Measurements from ENCODE around the gene IL15RA. TPM values are rescaled to one million over a fixed set of nuclear protein-coding genes. Genes with fewer than 3 reads are reported as not detected.

Gene IL15RA
- total and polyA plus RNA-seq, 2 donors from 2014 or later, result 6.8 to 13.9 TPM

DNA sequence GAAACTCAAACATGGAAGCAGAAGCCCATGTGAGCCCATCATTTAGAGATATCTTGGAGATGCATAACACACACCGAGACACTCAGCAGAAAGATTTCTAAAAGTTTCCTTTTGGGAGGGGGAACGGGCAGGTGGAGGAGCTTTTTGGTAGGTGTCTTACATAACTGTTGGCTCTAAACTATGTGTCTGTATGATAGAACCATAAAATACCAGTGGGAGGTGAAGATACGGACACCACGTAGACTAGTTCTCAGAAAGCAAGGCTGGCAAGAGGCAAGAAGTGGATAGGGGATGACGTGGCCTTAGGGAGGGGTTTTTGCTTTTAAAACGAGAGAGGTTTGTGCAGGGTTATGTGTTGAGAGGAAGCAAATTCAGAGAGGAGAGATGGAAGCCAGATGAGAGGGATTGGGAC, 36.5 kb downstream of the IL15RA start:
- FAIRE-seq (no peak), DNase-seq (no peak)
- H3K36me3 ChIP-seq (ENCODE audit: control insufficient read depth in 2 of 3, insufficient read depth in 3 of 3, low read length in 3 of 3), result peaks cover 3 to 20% (median 18%) of the 10 kb centered on the region in 3 donors
- no peak overlapping the region for H3K9ac ChIP-seq (ENCODE audit: low read length in 3 of 3)
- H3K27ac ChIP-seq (ENCODE audit: low read depth in 2 of 2, low read length in 2 of 2), result no peak overlapping the region
- H3K27me3 ChIP-seq (ENCODE audit: control insufficient read depth, insufficient read depth, low read length), result no peaks in the 10 kb centered on the region
- peaks cover 3 to 10% (median 9%) of the 10 kb centered on the region in 3 donors for H3K4me1 ChIP-seq (ENCODE audit: control insufficient read depth in 2 of 3, insufficient read depth in 2 of 3, low read depth in 1 of 3, low read length in 3 of 3)
- intact Hi-C loops (cut with DNase I), result no loop called here
- H3K4me3 ChIP-seq (ENCODE audit: low read length in 3 of 3), result no peak overlapping the region
- no peaks in the 10 kb centered on the region for H3K9me3 ChIP-seq (ENCODE audit: control insufficient read depth in 2 of 3, insufficient read depth in 1 of 3, low read length in 3 of 3)
- TF ChIP-seq CTCF (IDR thresholded peaks at IDR 0.05; ENCODE audit: borderline replicate concordance, extremely low read depth, insufficient read depth), result no peak

GRCh38 chr10:5938291-5938690, 39.1 kb downstream of the IL15RA start:
- TF ChIP-seq CTCF (IDR thresholded peaks at IDR 0.05; ENCODE audit: borderline replicate concordance, extremely low read depth, insufficient read depth), result no peak
- H3K36me3 ChIP-seq (ENCODE audit: control insufficient read depth in 2 of 3, insufficient read depth in 3 of 3, low read length in 3 of 3), result peaks cover 3 to 33% (median 24%) of the 10 kb centered on the region in 3 donors

DNA sequence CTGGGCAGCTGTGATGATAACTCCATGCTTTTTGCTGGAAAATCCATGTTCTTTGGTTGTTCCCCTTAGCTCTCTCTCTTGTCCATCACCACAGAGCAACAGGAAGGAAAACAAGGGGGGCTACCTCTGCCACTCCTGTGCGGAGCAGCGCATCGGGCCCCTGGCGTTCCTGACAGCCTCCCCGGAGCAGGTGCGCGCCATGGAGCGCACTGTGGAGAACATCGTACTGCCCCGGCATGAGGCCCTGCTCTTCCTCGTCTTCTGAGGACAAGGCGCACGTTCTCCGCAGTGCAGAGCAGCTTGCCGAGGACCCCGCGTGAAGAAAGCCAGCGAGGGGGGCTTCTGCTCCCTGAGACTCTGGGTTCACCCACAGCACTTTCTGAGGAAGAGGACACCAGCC, 40.3 kb downstream of the IL15RA start:
- Histone ChIP-seq H3K36me3 (ENCODE audit: control insufficient read depth in 2 of 3, insufficient read depth in 3 of 3, low read length in 3 of 3) (peaks cover 3 to 43% (median 24%) of the 10 kb centered on the region in 3 donors), H3K4me3 (ENCODE audit: low read length in 3 of 3) (no peak overlapping the region), H3K9me3 (ENCODE audit: control insufficient read depth in 2 of 3, insufficient read depth in 1 of 3, low read length in 3 of 3) (no peaks in the 10 kb centered on the region), H3K9ac (ENCODE audit: low read length in 3 of 3) (no peak overlapping the region), H3K27me3 (ENCODE audit: control insufficient read depth, insufficient read depth, low read length) (no peaks in the 10 kb centered on the region), H3K27ac (ENCODE audit: low read depth in 2 of 2, low read length in 2 of 2) (no peak overlapping the region), H3K4me1 (ENCODE audit: control insufficient read depth in 2 of 3, insufficient read depth in 2 of 3, low read depth in 1 of 3, low read length in 3 of 3) (no peaks in the 10 kb centered on the region)
- no peak for TF ChIP-seq CTCF (IDR thresholded peaks at IDR 0.05; ENCODE audit: borderline replicate concordance, extremely low read depth, insufficient read depth)
- intact Hi-C loops (cut with DNase I), result no loop called here
- FAIRE-seq, result no peak
- DNase-seq, result no peak

More at GRCh38 chr10:5938291-5938690, 39.1 kb downstream of the IL15RA start:
- Histone ChIP-seq H3K4me1 (ENCODE audit: control insufficient read depth in 2 of 3, insufficient read depth in 2 of 3, low read depth in 1 of 3, low read length in 3 of 3) (peaks cover 0 to 3% (median under 1%) of the 10 kb centered on the region in 3 donors), H3K27me3 (ENCODE audit: control insufficient read depth, insufficient read depth, low read length) (no peaks in the 10 kb centered on the region), H3K4me3 (ENCODE audit: low read length in 3 of 3) (no peak overlapping the region), H3K9me3 (ENCODE audit: control insufficient read depth in 2 of 3, insufficient read depth in 1 of 3, low read length in 3 of 3) (no peaks in the 10 kb centered on the region), H3K9ac (ENCODE audit: low read length in 3 of 3) (no peak overlapping the region), H3K27ac (ENCODE audit: low read depth in 2 of 2, low read length in 2 of 2) (no peak overlapping the region)
- intact Hi-C loops (cut with DNase I), result no loop called here
- DNase-seq, result no peak
- FAIRE-seq, result no peak

- Histone ChIP-seq H3K9ac (ENCODE audit: low read length in 3 of 3) (no peak overlapping the region), H3K4me3 (ENCODE audit: low read length in 3 of 3) (no peak overlapping the region), H3K9me3 (ENCODE audit: control insufficient read depth in 2 of 3, insufficient read depth in 1 of 3, low read length in 3 of 3) (no peaks in the 10 kb centered on the region), H3K4me1 (ENCODE audit: control insufficient read depth in 2 of 3, insufficient read depth in 2 of 3, low read depth in 1 of 3, low read length in 3 of 3) (no peaks in the 10 kb centered on the region), H3K27ac (ENCODE audit: low read depth in 2 of 2, low read length in 2 of 2) (no peak overlapping the region), H3K36me3 (ENCODE audit: control insufficient read depth in 2 of 3, insufficient read depth in 3 of 3, low read length in 3 of 3) (peaks cover 3 to 44% (median 24%) of the 10 kb centered on the region in 3 donors), H3K27me3 (ENCODE audit: control insufficient read depth, insufficient read depth, low read length) (no peaks in the 10 kb centered on the region)
- FAIRE-seq (no peak), DNase-seq (peak in 1 of 5 donors; percentile 43)
- intact Hi-C loops (cut with DNase I), result no loop called here
- no peak for TF ChIP-seq CTCF (IDR thresholded peaks at IDR 0.05; ENCODE audit: borderline replicate concordance, extremely low read depth, insufficient read depth)
Measured at GRCh38 chr10:5935628-5936027, 41.7 kb downstream of the IL15RA start.
